Heart right ventricle (tissue), 16 donors: ENCODE measurements around the gene ACTN1. TPM values are rescaled to one million over a fixed set of nuclear protein-coding genes. Genes with fewer than 3 reads are reported as not detected.

Experiments
- ATAC-seq, 8 donors: fragments of 200-7000 bp; cut with Tn5 transposase; one replicate each; pipeline ENCODE4 v1.9.1; 2020; ENCODE audit warnings: mild to moderate bottlenecking in 8 of 8, moderate library complexity in 8 of 8, moderate number of reproducible peaks in 1 of 8
- DNase-seq, 2 donors: peaks; one replicate each; pipeline ENCODE4 v3.0.0-alpha.2; 2020
- H3K27ac ChIP-seq, 10 donors: fragments of 200-600 bp; sonication (generic) in 2 of 10; one replicate each; pipeline versions ENCODE4 v1.5.0 to v1.8.0; 2020 to 2022; ENCODE audit warnings: mild to moderate bottlenecking in 3 of 10
- H3K27me3 ChIP-seq, 7 donors: fragments of 200-600 bp; one replicate each; pipeline ENCODE4 v1.8.0; 2021 to 2022; ENCODE audit warnings: mild to moderate bottlenecking in 2 of 7
- H3K36me3 ChIP-seq, 9 donors: fragments of 200-600 bp; sonication (generic) in 1 of 9; one replicate each; pipeline versions ENCODE4 v1.5.0 to v1.8.0; 2020 to 2022; ENCODE audit warnings: mild to moderate bottlenecking in 2 of 9
- H3K4me1 ChIP-seq, 9 donors: fragments of 200-600 bp; sonication (generic) in 1 of 9; one replicate each; pipeline versions ENCODE4 v1.5.0 to v1.8.0; 2020 to 2022; ENCODE audit warnings: mild to moderate bottlenecking in 4 of 9
- H3K4me3 ChIP-seq, 10 donors: fragments of 200-600 bp; sonication (generic) in 2 of 10; one replicate each; pipeline versions ENCODE4 v1.5.0 to v1.8.0; 2020 to 2022; ENCODE audit warnings: mild to moderate bottlenecking in 7 of 10, moderate library complexity in 2 of 10
- H3K9me3 ChIP-seq, 11 donors: fragments of 200-600 bp in 10 of 11; sonication (generic) in 2 of 11; one replicate each; pipeline versions ENCODE4 v1.5.0 to v1.8.0; 2013 to 2022; ENCODE audit warnings: mild to moderate bottlenecking in 2 of 11, control low read depth in 1 of 11, moderate library complexity in 1 of 11
- WGBS, 2 donors: extraction: QIAGEN DNeasy Blood & Tissue Kit; methylation state at CpG; one replicate each; pipeline ENCODE4 v1.1.7; 2013; ENCODE audit warnings: inconsistent platforms in 1 of 2; 5-methylcytosine and 5-hydroxymethylcytosine counted together
- intact Hi-C, 10 donors: fragments of 100-400 bp; cut with DNase I; formaldehyde crosslinking; loops; one replicate each; pipeline versions ENCODE4 v1.11.1 to v1.14.2; 2022
- polyA plus RNA-seq, 2 donors: library from polyadenylated mRNA; stranded (reverse); fragments of 200-250 nt; gene quantifications; one replicate each; pipeline ENCODE4 v1.2.3, GENCODE V29; 2013
- total RNA-seq, 10 donors: library from RNA; stranded (reverse); fragmentation: NEBNext Ultra II Directional in 3 of 10; extraction: Animal tissue kit (Norgen Biotek cat#: 25700) in 3 of 10; gene quantifications; one replicate each; pipeline versions ENCODE4 v1.2.1 to v1.2.4, GENCODE V29; 2021 to 2023
- TF ChIP-seq, protein P1 (sequence below), 9 donors: fragments of 200-600 bp; sonication (generic) in 2 of 9; IDR thresholded peaks; one replicate each; pipeline versions ENCODE4 v1.5.0 to v1.8.0; 2021 to 2022; ENCODE audit warnings: antibody characterized with exemption in 9 of 9, mild to moderate bottlenecking in 5 of 9, moderate library complexity in 1 of 9
- donor health status: Arrhythmogenic right ventricular cardiomyopathy.
- donor health status: ischemic (EF 13 %, LVEDD 7.1; RV severe dilation, severe dysfunction).
- donor health status: healthy with polysubstance abuse.
- donor health status: DM: no; HTN: yes; CAD: no.
- donor health status: DM: no; HTN: no; CAD: no.
- donor health status: ischemic (EF 25% LVEDD 6.9; RV normal size, moderate dysfunction).
- donor health status: ischemic (EF 25% LVEDD 5.7; RV mildly dilated, moderate dysfunction).
- donor health status: healthy.
- donor health status: DM: yes; HTN: yes; CAD: no.
- donor health status: Ischemic cardiomyopathy.
- donor health status: ischemic (EF 35%, LVEDD 5.7; RV mildly dilated, moderate dysfunction).
- donor health status: nonischemic (EF 11% LVEDD 7.7; RV severe dilation, severe dysfunction).
- donor health status: DM: yes; HTN: yes; CAD: no.
- donor health status: PGD.
- donor health status: ischemic (EF 29% LVEDD 5.4; RV normal size, mild dysfunction).
- donor health status: nonischemic (EF 23%, LVEDD 6.1; RV moderate dilation, normal function).

ACTN1 gene
- total and polyA plus RNA-seq, 12 donors = 67.2 to 235 (median 104) TPM

- WGBS, 2 donors = 44 to 51% methylated on average over 3 of the region's 3 CpGs
- peak in 1 of 2 donors; percentile 40 for DNase-seq
- Histone ChIP-seq H3K27me3 (no peaks in the 10 kb centered on the region), H3K27ac (peak overlapping the region in 9 of 10 donors; percentile 10 to 83 (median 39)), H3K4me1 (peaks cover 60 to 100% (median 97%) of the 10 kb centered on the region in 9 donors), H3K36me3 (peaks cover 0 to 23% (median 0%) of the 10 kb centered on the region in 9 donors), H3K9me3 (no peaks in the 10 kb centered on the region), H3K4me3 (no peak overlapping the region)
- peak; percentile 10 to 69 (median 38) for ATAC-seq
- intact Hi-C loops = no loop called here
- TF ChIP-seq, protein P1, sequence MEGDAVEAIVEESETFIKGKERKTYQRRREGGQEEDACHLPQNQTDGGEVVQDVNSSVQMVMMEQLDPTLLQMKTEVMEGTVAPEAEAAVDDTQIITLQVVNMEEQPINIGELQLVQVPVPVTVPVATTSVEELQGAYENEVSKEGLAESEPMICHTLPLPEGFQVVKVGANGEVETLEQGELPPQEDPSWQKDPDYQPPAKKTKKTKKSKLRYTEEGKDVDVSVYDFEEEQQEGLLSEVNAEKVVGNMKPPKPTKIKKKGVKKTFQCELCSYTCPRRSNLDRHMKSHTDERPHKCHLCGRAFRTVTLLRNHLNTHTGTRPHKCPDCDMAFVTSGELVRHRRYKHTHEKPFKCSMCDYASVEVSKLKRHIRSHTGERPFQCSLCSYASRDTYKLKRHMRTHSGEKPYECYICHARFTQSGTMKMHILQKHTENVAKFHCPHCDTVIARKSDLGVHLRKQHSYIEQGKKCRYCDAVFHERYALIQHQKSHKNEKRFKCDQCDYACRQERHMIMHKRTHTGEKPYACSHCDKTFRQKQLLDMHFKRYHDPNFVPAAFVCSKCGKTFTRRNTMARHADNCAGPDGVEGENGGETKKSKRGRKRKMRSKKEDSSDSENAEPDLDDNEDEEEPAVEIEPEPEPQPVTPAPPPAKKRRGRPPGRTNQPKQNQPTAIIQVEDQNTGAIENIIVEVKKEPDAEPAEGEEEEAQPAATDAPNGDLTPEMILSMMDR (IDR thresholded peaks at IDR 0.05) = no peak
Observed at GRCh38 chr14:68966872-68967301, 12.2 kb downstream of the ACTN1 start.

DNA sequence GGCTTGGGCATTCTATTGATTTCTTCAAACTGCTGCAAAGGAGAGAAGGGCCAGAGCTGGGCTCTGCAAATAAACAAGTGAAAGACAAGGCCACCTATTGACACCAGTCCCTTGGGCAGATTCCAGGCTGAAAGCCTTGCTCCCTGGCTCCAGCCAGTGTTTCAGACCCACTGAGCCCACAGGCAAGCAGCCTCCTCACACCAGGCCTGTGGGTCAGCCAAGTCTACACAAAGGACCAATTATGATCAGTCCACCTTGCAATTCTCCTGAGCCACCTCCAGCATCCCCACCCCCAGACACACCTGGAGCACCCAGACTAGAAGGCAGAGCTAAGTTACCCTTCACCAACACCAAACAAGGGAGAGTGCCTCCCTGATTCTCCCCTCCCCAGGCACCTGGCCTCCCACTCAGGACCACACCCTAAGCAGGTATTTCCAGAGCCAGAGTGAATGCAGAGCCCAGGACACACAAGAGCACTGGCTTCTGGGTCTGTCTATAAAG, 13.8 kb downstream of the ACTN1 start:
- H3K27me3 ChIP-seq = no peaks in the 10 kb centered on the region
- intact Hi-C loops = no loop called here
- H3K27ac ChIP-seq = peak overlapping the region in 5 of 10 donors; percentile 13 to 83 (median 69)
- ATAC-seq (no peak), DNase-seq (peak in 1 of 2 donors; percentile 5)
- H3K36me3 ChIP-seq = peaks cover 0 to 13% (median 0%) of the 10 kb centered on the region in 9 donors
- no peak overlapping the region for H3K4me3 ChIP-seq
- TF ChIP-seq, protein P1 (IDR thresholded peaks at IDR 0.05) = no peak
- no peaks in the 10 kb centered on the region for H3K9me3 ChIP-seq
- peaks cover 59 to 100% (median 94%) of the 10 kb centered on the region in 9 donors for H3K4me1 ChIP-seq

GRCh38 chr14:68964300-68965093, 14.6 kb downstream of the ACTN1 start:
- H3K27me3 ChIP-seq = no peaks in the 10 kb centered on the region
- peak overlapping the region in 4 of 10 donors; percentile 13 to 83 (median 74) for H3K27ac ChIP-seq
- TF ChIP-seq, protein P1 (IDR thresholded peaks at IDR 0.05) = no peak
- intact Hi-C loops = no loop called here
- H3K9me3 ChIP-seq = no peaks in the 10 kb centered on the region
- H3K36me3 ChIP-seq = peaks cover 0 to 13% (median 0%) of the 10 kb centered on the region in 9 donors
- H3K4me1 ChIP-seq = peaks cover 52 to 100% (median 93%) of the 10 kb centered on the region in 9 donors
- H3K4me3 ChIP-seq = no peak overlapping the region
- peak in 2 of 8 donors; percentile 18 to 25 for ATAC-seq
- peak in 1 of 2 donors; percentile 9 for DNase-seq
- WGBS, 2 donors = 66 to 72% methylated on average over 12 of the region's 12 CpGs

DNA sequence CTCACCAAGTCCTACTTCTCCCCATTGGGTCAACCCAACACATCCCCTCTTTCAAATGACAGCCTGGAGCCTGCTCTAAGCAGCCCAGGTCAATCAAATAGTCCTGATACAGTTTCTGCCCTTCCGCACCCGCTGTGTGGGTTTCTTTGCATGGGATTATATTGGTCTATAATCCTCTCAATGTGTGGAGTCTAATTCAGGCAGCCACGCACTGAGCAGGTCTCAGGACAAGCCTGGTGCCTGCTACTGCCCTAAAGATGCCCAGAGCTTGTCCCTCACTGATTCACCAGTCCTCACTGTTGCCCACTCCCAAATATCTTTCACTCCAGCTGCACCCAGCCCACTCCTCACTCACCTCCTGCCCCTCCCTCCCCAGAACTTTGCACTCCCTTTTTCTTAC, 16.4 kb downstream of the ACTN1 start:
- intact Hi-C loops = no loop called here
- Histone ChIP-seq H3K4me3 (no peak overlapping the region), H3K27ac (no peak overlapping the region), H3K36me3 (peaks cover 0 to 6% (median 0%) of the 10 kb centered on the region in 9 donors), H3K9me3 (no peaks in the 10 kb centered on the region), H3K4me1 (peaks cover 41 to 100% (median 92%) of the 10 kb centered on the region in 9 donors), H3K27me3 (no peaks in the 10 kb centered on the region)
- 96 to 97% methylated on average over 3 of the region's 3 CpGs for WGBS, 2 donors
- ATAC-seq (no peak), DNase-seq (no peak)
- TF ChIP-seq, protein P1 (IDR thresholded peaks at IDR 0.05) = no peak
